ENCODE measurements around the gene ABCE1.
"Not testable (repeated sequence)": the region's sequence is repeated elsewhere in the genome, so short reads cannot be mapped to it uniquely, and the experiment has no call there.

ABCE1 gene

DNA sequence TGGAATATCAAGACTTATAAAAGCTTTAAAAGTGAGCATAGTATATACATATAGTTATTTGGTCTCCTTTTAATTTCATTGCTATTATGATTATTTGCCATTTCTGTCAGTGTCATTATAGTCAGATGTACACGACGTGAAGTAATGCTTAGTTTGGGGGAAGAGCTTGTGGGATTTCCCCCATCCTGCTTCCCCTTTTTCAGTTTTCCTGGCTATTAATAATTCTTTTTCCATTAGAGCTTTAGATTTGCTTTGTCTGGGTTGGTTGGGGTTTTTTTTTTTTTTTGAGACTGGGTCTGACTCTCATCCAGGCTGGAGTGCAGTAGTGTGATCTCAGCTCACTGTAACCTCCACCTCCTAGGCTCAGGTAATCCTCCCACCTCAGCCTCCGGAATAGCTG, 5.4 kb downstream of the ABCE1 start:
- no peak for DNase-seq

DNA sequence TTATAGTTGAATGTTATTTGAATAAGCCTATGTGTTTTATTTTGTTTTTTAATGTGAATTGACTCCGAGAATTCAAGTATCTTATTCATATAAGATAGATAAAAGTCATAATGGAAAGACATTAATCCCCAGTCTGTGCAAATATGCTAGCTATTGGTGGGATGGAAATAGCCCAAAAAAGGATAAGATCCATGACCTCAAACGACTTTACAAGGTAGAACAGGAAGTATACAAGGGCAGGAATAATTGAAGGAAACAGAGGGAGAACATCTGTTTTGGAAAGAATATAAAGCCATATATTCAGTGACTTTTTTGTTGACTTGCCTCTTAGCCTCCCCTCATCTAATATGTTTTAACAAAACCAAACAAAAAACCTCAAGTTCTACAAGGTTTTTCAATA, 9.0 kb downstream of the ABCE1 start:
- no peak for DNase-seq

DNA sequence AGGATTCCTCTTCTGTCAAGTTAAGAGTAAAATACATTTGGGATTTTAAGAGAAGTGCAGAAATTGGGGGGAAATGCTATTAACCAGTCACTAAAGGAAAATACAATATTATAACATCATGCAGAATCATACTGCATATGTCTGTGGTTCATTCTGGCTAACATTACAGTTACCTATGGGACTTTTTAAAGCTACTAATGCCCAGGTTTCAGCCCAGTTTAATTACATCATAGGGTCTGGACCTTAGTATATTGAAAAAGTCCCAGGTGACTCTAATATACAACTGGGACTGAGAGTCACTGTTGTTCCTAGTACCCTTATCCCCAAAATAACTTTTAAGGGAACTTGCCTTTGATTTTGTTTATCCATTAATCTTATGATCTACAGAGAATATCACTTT, 10.0 kb downstream of the ABCE1 start:
- no peak for DNase-seq

DNA sequence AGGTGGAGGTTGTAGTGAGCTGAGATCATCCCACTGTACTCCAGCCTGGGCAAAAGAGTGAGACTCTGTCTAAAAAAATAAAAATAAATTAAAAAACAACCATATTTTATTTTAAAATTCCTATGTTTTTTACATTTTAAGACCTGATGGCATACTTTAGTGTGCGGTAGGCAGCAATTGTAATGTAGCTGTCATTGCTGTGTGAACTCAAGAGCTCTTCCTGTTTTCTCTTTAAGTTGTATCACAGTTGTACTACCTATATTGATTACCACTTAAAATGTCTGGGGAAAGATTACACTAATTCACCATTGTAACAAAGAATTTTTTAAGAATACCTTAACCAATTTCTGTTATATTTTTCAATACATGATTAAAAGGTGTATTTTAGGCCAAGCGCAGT, 27.3 kb downstream of the ABCE1 start:
- DNase-seq = no peak

DNA sequence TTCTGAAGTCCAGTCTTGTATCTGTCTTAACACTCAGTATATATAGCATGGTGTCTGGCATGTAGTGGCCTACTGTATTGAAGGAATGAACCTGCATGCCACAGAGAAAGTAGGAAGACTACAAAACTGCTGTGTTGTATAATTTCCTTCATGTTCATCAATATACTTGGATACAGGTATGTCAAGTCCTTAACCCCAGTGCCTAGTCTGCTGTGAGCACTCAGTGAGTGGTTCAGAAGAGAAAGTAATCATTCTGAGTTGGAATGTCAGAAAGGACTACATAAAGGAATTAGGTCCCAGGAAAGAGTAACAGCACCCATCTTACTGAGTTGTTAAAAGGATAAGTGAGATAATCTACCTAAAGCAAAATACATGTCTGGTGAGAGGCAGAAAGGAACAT, 32.0 kb downstream of the ABCE1 start:
- DNase-seq = no peak

DNA sequence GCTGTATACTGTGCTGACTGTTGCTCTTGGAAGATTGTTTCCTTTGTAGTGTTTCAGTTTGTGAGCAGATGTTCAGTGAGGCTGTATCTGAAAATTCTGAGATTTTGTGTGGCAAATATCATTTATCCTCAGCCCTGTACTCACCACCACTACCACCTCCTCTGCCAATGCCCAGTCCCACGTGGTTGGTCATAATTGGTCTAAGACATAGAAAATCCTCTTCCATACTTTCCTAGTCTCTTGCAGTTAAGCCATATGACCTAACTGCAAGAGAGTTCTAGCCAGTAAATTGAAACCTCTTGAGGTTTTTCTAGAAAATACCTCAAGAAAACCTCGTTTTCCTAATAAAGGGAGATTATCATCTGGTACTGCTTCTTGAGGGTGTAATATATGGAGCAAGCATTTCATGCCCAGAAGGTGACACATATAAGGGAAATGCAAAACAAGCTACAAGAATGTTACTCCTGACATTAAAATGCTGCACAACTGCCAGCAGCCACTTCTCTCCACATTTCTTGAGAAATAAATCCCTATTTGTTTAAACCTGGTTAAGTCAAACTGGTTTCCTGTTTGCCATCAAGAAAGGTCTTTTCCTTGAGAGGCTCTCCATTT, 32.8 kb downstream of the ABCE1 start:
- DNase-seq = no peak

DNA sequence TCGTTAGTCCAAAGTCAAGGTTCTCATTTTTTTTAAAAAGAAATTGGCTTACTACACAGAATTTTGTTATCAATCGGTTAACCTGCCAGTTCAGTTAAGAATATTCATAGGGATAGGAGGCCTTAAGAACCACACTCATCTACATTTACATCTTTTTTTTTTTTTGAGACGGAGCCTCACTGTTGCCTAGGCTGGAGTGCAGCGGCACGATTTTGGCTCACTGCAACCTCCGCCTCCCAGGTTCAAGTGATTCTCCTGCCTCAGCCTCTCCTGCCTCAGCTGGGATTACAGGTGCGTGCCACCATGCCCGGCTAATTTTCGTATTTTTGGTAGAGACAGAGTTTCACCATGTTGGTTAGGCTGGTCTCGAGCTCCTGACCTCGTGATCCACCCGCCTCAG, 33.7 kb downstream of the ABCE1 start:
- DNase-seq = no peak

DNA sequence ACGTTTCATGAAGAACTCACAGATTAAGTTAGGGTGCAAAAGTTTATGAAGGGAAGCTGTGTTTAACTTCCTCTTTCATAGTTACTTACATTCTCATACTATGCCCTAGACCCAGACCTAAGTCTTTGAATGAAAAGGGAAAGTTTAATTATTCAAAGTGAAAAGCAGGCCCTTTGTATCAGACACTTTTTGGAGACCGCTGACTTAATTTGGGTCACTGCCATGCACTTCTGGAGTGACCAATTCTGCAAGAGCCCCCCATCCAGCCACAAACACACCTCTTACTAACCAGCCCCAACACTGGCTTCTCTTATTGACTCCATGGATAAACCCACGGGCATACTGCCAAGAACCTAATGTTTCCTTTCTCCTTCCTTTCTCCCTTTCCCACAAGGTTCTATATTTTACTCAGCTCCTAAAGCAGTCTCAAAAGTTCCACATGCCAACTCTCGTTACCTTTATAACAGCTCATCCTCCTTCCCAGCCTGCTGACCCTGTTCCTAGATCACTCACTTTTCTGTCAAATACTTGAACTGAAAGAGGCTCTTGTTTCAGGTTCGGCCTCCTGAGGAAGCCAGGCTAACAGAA, 34.5 kb downstream of the ABCE1 start:
- peak; percentile 1 for DNase-seq

DNA sequence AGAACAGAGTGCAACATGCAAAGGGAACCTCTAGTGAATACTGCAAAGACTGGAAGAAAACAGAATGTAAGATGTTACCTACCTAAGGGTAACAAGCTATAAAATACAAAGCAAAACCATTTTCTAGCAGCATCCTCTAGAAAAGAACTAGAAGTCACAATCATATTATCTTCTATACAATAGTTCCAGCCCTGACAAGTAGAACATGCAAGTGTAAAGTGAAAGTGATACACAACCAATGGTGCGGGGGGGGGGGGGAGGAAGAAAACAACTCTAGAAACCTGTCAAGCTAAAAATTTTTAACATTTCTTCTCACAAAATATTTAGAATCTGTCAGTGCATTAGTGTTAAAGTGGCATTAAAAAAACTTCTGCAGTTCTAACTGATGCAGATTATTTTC, 38.1 kb downstream of the ABCE1 start:
- not testable (repeated sequence) for DNase-seq

DNA sequence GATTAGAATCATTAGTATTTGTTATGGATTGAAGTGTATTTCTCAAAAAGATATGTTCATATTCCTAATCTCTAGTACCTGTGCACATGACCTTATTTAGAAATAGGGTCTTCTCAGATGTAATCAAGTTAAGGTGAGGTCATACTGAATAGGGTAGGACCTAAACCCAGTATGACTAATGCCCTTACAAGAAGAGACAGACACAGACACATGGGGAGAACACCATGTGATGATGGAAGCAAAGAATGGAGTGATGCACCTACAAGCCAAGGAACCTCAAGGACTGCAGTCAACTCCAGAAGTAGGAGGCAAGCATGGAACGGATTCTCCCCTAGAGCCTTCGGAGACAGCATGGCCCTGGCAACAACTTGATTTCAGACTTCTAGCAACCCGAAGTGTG, 50.9 kb downstream of the ABCE1 start:
- DNase-seq = no peak

DNA sequence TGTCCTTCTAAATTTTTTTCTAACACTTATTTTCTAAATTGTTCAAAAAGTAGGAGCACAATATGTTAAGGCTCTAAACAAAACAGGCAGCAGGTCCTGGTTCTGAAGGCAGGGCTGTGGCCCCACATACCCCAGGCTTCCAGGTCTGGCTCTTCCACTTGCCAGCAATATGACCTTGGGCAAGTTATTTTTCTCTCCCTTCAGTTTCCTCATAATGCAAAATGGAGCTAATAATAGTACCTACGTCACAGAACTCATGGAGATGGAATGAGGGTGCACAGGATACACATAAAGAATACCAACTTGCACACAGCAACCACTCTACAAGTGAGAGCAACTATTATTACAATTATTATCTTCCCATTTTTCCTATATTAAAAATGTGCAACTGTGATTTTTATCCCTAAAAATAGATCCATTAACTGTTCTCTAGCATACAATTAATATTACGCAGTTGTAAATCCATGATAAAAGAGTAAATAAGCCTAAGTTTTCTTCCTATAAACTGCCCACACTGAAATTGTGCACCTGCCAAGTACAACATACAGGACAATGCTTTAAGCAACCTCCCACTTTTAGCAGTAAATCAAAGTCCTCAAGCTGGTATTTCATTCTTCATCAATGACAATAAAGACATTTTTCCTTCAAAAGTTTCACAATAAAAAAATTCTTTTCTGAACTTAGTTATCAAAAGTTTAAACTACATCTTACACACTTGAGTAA, 55.2 kb downstream of the ABCE1 start:
- DNase-seq = no peak

DNA sequence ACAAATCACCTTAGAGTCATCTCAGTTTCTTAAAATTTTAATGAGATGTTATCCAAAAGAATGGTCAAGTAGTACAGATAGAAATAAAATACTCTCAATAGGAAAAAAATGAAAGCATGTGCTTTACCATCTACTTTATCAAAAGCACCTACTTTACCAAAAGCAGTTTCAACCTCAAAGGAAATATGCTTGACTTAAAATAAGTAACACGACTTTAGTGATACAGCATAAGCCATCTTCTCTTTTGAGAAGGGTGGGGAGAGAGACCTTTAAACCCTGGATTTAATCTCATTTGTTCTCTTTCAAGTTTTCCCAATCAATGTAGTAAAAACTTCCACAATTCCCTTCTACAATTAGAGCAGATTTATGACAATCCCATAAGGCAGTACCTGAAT, 55.8 kb downstream of the ABCE1 start:
- no peak for DNase-seq

DNA sequence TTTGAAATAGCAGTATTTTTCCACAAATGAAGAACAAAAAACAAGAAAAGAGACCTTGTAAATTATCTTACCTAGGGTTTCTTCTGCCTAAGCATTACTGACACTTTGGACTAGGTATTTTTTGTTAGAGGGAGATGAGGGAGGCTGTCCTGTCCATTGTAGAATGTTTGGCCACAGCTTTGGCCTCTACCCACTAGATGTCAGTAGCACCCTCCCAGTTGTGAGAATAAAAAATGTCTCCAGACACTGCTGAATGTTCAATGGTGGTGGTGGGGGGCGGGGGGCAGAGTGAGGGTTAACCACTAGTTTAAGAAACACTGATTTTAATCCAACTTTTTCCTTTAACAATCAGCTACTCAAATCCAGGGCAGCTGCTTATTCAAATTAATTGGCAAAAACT, 56.5 kb downstream of the ABCE1 start:
- DNase-seq = peak; percentile 4

DNA sequence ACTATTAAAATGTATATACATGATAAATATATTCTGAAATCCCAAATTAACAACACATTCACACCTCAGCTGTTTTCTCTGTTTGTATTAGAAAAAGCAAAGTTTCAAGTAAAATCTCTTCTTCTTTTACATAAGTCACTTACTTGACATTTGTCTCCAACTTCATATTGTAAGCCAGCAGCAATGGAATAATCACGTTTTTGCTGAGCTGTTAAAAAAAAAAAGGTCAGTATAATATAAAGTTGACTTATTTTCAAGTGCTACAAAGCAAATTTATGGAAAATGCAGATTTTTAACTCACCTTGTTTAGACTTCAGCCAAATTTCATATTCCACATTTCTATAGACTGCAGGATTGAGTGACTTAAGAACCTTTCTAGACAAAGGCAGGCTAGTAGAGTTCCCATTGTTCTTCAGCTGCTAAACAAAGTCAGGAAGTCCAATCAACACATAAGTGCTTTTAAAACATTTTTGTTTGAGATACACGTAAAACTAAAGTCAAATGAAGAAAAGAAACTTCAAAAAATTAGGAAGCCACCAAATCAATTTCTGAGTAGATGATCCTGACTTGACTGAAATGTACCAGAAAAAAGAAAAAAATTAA, 57.3 kb downstream of the ABCE1 start:
- DNase-seq = no peak

DNA sequence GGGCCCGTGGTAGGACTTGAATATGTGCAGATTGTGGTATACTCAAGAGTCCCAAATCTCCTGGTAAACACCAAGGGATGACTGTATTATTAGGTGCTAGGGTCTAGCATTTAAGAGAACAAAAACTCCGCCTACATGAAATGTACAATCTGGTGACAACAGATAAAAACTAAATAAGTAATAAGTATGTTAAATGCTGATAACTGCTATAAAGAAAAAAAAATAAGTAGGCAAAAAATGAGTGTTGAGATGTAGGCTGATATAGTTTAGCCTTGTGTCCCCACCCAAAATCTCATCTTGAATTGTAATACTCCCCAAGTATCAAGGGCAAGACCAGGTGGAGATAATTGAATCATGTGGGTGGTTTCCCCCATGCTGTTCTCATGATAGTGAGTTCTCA, 58.9 kb downstream of the ABCE1 start:
- DNase-seq = no peak

DNA sequence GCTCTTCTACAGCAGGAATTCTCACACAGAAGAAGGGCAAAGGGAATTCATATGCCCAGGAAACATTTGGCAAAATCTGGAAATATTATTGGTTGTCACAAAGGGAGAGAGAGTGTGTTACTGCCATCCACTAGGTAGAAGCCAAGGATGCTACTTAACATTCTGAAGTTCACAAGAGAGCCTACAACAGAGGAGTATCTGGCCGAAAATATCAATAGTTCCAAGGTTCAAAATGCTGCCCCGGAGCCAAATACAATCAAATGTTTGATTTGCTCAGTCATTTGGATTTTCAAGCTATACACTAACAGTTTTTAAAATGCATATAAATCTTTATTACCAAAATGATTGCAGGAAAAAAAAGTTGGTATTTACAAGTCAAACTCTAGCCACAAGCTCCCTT, 63.4 kb downstream of the ABCE1 start:
- no peak for DNase-seq

DNA sequence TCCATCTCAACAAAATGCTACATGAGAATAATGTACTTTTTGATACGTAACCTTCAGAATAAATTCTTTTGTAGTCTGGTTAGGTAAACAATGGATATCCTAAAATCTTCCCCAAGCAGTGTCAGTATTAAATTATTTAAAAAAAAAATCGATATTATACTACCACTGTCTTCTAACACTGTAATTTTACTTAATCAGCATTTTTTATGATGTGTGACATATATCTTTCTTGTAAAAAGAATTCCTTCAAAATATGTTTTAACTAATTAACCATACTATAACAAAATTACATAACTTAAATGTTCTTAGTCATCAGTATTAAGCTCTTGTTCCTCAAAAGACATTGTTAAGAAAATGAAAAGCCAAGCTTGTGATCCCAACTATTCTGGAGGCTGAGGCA, 69.8 kb downstream of the ABCE1 start:
- no peak for DNase-seq

DNA sequence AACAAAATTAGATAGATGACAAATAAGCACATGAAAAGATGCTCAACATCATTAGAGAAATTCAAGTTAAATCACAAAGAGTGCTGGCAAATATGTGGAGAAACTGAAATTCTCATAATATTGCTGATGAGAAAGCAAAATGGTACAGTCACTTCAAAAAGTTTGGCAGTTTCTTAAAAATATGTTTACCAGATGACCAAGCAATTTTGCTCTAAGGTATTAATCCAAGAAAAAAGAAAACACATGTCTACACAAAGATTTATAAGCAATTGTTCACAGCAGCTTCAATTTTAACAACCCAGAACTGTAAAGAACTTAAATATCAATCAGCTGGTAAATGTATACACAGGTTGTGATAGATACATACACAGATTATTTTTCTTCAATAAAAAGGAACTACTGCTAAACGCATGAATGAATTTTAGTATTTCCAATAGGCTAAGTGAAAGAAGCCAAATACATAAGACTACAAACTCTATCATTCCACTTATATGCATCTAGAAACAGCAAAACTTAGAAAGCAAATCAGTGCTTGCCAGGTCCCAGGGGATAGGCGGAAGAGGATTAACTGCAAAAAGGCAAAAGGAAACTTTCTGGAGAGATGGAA, 70.6 kb downstream of the ABCE1 start:
- no peak for DNase-seq

DNA sequence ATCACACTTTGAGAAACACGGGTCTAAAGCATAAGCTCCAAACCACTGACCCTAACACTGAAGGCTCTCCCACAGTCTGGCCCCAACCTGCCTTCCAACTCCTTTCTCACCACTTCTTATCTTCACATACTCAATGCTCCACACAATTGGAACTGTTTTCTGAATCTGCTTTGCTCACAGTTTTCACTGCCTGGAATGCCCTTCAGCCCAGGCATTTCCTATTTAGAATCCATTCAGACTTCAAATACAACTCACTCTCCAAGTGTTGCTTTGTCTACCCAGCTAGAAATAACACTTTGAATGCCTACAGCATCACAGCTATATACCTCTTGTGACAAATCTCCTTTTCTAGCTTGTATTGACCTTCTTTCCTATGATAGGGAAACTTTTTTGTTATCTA, 72.1 kb downstream of the ABCE1 start:
- DNase-seq = no peak

DNA sequence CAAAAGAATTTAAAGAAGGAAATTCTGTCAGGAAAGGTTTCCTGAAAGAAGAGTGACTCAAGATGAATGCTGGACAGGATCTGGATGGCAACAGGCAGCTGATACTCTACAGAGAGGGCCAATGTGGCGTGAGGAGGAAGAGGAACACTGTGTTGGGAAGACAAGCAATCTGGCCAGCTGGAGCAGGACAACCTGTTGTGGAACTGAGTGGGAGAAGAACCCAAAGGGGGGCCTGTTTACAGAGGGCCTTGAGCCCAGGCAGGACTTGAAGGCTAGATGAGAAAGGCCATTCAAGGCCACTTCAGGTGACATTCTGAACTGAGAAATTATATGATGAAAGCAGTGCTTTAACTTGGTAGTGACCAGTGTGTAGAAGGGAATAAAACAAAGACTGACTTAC, 73.8 kb downstream of the ABCE1 start:
- DNase-seq = no peak

DNA sequence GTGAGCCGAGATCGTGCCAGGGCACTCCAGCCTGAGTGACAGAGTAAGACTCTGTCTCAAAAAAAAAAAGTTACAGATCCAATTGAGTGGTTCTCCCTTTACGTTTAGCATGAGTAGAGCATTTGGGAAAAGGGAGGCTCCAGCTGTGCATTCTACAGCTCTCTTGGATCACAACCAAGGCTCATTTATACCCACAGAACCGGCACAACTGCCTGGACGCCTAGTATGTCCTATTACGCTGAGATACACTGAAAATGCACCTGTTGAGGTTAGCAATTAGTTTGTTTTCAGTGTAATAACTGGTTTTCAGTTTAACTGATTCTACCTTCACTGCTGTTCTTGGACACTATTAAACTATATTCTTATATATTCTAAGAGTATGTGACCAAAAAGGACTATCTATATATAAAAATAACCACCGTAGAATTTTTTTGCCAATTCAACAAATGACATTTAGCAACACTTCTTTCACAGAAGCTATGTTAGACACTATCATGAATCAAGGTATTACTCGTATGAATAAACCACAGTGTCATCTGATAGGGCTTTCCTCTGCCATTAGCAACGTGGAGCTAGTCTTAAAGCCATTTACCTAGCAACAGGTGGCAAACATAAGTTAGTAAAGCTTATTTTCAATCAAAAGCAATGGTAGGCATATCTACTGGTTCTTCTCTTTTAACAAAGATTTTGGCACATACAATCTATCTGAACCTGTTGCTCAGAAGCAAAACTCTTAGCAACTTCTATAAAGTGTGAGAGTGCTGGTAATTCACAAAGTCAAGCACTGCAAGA, 78.7 kb downstream of the ABCE1 start:
- peak; percentile 2 for DNase-seq

DNA sequence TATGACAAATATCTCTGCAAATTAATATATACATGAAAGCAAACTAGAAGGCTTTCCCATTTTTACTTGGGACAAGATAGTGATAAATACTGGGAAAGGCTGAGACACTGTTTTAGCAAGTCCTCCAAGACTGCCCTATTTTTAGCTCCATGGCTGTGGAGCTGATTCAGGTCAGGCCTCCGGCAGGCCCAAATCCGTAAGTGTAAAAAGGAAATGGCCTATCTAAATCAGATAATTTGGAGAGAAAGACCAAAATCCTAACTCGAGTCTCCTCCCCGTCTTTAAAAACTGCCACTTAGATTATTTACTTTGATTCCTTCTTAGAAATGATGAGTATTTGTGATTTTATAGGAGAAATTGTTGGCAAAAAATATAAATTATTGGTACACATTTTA, 79.4 kb downstream of the ABCE1 start:
- no peak for DNase-seq

DNA sequence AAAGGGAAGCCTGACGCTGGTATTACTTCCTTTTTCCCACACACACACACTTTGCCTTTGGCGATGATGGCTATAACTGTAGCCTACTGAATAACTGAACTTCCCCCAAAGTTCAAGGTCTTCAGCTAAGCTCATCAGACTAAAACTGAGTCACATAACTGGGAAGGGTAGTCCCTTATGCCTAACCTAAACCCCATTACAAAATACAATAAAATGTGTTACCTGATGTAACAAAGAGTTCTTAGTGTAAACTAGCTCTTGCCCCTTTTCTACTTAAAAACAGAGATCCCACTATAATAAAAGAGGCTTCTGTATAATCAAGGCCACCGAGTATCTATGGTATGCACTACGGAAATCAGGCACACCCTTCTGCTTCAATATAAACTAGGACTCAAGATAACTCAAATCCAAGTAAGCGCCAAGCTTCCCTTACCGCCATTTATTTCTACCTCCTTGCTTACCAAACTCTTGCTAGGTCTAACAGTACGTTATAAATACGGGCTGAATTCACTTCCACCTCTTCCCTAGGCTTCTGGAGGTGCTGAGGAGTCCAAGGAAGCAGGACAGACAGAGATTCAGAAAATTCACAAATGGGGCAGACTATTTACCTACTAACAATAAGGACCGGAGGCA, 79.9 kb downstream of the ABCE1 start:
- peak; percentile 10 for DNase-seq
